AG09319 (cell line): ENCODE results near the gene GLB1L.

Experiments used
- DNase-seq: peaks from one replicate; pipeline ENCODE4 v3.0.0-alpha.2; 2010; ENCODE audit warnings: low read depth; ENCODE audit errors: extremely low read depth
- TF ChIP-seq, protein P1 (sequence below): IDR thresholded peaks from 2 replicates; pipeline ENCODE4 v1.5.1; 2011; ENCODE audit warnings: low read depth, mild to moderate bottlenecking, inconsistent platforms, low read length, moderate library complexity

GLB1L gene

DNA sequence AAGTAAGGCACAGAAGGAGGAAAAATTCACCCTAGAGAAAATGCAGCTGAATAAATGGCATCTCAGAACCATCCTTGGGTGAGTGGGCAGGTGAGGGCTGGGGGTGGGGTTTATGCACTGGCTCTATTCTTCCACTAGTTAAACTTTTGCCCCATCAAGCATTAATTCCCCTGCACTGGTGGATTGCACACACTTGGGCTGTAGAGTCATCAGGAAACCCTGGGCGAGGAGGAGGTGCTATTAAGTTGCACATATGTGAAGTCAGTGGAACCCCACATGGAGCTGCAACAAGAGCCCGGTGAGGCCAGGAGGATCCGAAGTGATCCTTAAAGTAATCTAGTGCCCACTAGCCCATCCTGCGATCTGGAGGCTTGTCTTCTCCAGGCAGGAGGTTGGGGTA is 27.1 kb upstream of the GLB1L start:
- TF ChIP-seq, protein P1, sequence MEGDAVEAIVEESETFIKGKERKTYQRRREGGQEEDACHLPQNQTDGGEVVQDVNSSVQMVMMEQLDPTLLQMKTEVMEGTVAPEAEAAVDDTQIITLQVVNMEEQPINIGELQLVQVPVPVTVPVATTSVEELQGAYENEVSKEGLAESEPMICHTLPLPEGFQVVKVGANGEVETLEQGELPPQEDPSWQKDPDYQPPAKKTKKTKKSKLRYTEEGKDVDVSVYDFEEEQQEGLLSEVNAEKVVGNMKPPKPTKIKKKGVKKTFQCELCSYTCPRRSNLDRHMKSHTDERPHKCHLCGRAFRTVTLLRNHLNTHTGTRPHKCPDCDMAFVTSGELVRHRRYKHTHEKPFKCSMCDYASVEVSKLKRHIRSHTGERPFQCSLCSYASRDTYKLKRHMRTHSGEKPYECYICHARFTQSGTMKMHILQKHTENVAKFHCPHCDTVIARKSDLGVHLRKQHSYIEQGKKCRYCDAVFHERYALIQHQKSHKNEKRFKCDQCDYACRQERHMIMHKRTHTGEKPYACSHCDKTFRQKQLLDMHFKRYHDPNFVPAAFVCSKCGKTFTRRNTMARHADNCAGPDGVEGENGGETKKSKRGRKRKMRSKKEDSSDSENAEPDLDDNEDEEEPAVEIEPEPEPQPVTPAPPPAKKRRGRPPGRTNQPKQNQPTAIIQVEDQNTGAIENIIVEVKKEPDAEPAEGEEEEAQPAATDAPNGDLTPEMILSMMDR = no peak
- no peak for DNase-seq

DNA sequence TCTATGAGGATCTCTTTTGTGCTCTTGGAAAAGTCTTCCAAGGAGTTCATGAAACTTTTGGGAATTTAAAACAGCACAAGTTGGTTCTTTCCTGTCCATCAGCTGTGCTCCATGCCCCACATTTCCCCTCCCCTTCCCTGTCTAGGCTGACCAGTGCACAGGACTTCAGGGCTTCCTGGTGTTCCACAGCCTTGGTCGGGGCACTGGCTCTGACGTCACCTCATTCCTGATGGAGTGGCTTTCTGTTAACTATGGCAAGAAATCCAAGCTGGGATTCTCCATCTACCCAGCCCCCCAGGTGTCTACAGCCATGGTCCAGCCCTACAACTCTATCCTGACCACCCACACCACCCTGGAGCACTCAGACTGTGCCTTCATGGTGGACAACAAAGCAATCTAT is 25.8 kb upstream of the GLB1L start:
- TF ChIP-seq, protein P1 = no peak
- no peak for DNase-seq

DNA sequence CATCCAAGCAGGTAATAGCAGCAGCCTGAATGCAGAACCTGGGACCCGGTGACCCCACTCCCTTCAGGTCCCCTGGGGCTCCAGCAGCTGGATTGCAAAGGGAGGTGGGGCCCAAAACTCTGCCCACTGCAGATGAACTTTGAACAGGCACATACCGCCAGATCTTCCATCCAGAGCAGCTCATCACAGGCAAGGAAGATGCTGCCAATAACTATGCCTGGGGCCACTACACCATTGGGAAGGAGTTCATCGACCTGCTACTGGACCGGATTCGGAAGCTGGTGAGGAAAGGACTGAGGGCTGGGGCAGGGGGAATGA is 24.8 kb upstream of the GLB1L start:
- TF ChIP-seq, protein P1 = no peak
- no peak for DNase-seq

DNA sequence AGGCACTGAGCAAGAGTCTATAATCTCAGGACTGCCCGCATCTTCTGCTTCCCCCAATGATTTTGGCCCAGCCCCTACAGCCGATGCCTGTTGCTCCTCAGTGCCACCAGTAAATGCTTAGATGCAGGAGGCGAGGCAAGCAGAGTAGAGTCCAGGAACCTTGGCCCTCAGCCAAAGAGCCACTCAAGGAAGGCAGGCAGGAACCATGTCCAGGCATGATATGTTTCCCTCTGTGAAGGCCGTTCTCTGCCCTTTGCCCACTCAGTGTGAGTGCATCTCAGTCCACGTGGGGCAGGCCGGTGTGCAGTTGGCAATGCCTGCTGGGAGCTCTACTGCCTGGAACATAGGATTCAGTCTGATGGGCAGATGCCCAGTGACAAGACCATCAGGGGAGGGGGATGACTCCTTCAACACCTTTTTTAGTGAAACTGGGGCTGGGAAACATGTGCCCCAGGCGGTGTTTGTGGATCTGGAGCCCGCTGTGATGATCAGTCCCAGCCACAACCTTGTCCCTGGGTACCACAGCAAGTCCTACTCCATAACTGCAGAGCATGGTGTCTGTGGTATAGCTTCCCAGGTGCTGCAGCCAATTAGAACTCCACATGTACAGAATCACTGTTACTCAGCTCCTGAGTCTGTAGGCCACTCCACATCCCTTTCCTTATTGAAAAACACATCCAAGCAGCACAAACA is 24.3 kb upstream of the GLB1L start:
- DNase-seq = no peak
- TF ChIP-seq, protein P1 = no peak

DNA sequence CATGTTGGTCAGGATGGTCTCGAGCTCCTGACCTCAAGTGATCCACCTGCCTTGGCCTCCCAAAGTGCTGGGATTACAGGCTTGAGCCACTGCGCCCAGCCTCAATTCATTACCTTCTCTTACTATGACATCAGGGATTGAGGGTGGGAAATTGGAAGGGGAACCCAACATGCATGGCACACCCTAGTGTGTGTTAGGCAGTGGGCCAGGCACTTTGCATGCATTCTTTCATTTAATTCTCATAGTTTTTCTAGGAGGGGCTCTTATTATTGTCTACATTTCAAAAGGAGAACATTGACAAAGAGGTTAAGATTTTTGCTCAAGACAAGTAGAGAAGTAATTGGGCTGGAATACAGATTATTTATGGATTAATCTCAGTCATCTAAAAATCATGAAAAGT is 23.1 kb upstream of the GLB1L start:
- DNase-seq = no peak

DNA sequence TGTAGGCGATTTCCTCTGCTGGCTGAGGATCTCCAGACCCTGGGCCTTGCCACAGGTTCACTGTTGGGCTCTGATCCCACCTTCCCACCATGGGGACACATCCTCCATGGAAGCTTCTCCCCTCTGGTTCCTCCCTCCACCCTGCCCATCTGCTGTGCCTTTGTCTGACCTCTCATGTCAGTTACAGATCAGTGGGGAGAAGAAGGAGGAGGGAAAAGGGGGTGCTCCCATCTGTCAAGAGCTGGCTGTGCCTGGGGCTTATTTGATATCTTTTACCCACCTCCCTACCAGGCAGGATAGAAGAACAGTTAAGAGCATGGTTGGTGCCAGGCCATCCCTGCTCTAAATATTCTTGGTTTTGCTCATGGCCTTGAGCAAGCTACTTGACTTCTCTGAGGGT is 21.6 kb upstream of the GLB1L start:
- no peak for DNase-seq
- TF ChIP-seq, protein P1 = no peak

More for the DNA sequence above, 23.1 kb upstream of the GLB1L start:
- TF ChIP-seq, protein P1 = no peak

DNA sequence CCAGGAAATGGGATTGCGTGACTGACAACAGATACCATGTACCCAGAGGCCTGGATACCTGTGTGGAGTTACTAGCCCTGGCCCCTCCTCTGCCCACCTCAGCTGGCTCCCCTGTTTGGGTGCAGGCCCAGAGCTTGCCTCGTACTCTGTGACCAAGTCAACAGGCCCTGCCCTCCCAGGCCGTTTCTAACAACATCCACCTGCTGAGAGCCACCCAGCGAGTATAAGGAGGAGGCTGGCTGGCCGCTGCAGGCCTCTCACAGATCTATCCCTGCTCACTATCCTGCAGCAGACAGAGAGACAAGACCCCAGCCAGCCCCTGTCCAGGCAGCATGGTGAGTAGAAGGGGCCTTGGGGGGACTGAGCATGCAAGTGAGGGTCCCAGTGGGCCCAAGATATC is 21.0 kb upstream of the GLB1L start:
- TF ChIP-seq, protein P1 = no peak
- DNase-seq = no peak
